Activated naive CD8-positive, alpha-beta T cell treated with anti-CD3 and anti-CD28 coated beads, Interleukin-2, amount 10 ng/mL, durations not matched to agents 7 days and 5 days (primary cell): Measurements from ENCODE around the gene TRAF3. TPM values are rescaled to one million over a fixed set of nuclear protein-coding genes. Genes with fewer than 3 reads are reported as not detected.

Experiments
- ATAC-seq: fragments of 150-1000 bp; cut with Tn5 transposase; one replicate; pipeline ENCODE4 v1.10.0; 2021; ENCODE audit warnings: low read depth, moderate library complexity
- POLR2A ChIA-PET: fragments of 350-600 bp; sonication (Branson Sonifier 250); formaldehyde crosslinking; loops from one replicate; lab custom pipeline; 2021; ENCODE audit warnings: antibody characterized with exemption; lab: Charles Lee
- DNase-seq: peaks from one replicate; pipeline ENCODE4 v3.0.0; 2021
- H3K27ac Mint-ChIP-seq: one replicate; pipeline ENCODE4 v1.8.0; 2022; ENCODE audit warnings: mild to moderate bottlenecking, mixed read lengths
- H3K27me3 Mint-ChIP-seq: one replicate; pipeline ENCODE4 v1.8.0; 2022; ENCODE audit warnings: mild to moderate bottlenecking, moderate library complexity, mixed read lengths
- H3K36me3 Mint-ChIP-seq: one replicate; pipeline ENCODE4 v1.8.0; 2021; ENCODE audit warnings: mild to moderate bottlenecking, mixed read lengths
- H3K4me1 Mint-ChIP-seq: one replicate; pipeline ENCODE4 v1.8.0; 2021; ENCODE audit warnings: mixed read lengths
- H3K4me3 Mint-ChIP-seq: one replicate; pipeline ENCODE4 v1.8.0; 2022; ENCODE audit warnings: mild to moderate bottlenecking, moderate library complexity, mixed read lengths
- H3K9me3 Mint-ChIP-seq: one replicate; pipeline ENCODE4 v1.8.0; 2021; ENCODE audit warnings: mixed read lengths
- total RNA-seq, 2 experiments: library from RNA; stranded (reverse); gene quantifications; one replicate each; pipeline ENCODE4 v1.2.3, GENCODE V29; 2021

Gene TRAF3
- total RNA-seq, 2 experiments from 2014 or later = 31.1 to 32.9 TPM

DNA sequence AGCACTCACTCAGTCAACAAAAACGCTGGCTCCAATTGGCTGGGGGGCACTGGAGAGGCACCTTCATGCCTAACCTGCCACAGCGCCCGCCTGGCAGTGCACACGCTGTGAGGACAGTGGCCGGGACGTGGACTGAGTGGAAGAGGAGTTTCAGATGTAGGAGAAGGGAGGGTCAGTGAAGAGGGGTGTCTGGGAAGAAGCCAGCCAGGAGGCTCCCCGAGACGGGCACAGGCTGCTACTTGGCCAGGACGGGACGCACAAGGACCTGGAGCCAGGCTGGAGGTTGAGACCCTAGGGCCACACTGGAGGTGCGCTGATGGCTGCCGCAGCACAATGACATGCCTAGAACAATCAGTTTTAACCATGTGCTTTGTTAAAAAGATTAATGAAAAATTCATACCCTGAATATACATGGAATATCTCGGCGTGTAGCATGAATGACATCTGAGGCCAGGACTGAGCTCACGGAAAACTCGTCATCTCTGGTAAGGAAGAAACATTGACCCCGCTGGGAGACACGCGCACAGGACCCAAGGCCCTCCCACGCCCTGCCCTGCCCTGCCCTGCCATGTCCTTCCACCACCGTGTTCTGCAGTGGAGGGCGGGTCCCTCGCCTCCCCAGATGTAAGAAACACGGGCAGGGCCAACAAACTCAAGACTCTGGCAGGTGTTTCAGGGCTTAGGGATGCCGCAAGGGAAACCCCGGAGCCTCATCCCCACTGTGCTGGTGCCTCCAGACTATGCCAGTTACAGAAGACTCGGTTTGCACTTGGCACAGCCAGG, 170.3 kb downstream of the TRAF3 start:
- Mint-ChIP-seq H3K27ac (peak overlapping the region; percentile 79), H3K9me3 (no peaks in the 10 kb centered on the region), H3K4me3 (no peak overlapping the region), H3K27me3 (no peaks in the 10 kb centered on the region), H3K4me1 (peaks cover 19% of the 10 kb centered on the region), H3K36me3 (no peaks in the 10 kb centered on the region)
- POLR2A ChIA-PET = interaction anchor here (1.5 kb wide), 1 partner anchor 173 kb away, joined by 3 read pairs; no protein-coding TSS in a partner anchor
- no peak for ATAC-seq
- DNase-seq = no peak

DNA sequence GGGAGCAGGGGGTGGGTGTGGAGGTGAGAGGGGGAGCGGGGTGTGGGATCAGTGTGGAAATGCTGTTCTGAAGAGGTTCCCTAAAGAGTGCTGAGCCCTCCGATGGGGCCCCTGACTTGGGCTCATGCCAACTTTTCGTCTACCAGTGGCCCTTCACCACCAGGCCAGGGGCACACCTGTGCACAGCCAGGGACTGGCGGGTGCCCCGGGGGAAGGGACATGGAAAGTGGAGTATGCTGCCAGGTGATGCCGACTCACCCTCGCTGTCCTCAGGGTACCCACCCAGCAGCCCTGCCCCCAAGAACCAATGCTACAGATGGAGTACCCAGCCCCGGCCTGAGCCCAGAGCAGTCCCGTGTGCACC, 171.4 kb downstream of the TRAF3 start:
- DNase-seq = no peak
- POLR2A ChIA-PET = interaction anchor here (0.7 kb wide), 1 partner anchor 48 kb away, joined by 3 read pairs; no protein-coding TSS in a partner anchor
- no peaks in the 10 kb centered on the region for H3K36me3 Mint-ChIP-seq

DNA sequence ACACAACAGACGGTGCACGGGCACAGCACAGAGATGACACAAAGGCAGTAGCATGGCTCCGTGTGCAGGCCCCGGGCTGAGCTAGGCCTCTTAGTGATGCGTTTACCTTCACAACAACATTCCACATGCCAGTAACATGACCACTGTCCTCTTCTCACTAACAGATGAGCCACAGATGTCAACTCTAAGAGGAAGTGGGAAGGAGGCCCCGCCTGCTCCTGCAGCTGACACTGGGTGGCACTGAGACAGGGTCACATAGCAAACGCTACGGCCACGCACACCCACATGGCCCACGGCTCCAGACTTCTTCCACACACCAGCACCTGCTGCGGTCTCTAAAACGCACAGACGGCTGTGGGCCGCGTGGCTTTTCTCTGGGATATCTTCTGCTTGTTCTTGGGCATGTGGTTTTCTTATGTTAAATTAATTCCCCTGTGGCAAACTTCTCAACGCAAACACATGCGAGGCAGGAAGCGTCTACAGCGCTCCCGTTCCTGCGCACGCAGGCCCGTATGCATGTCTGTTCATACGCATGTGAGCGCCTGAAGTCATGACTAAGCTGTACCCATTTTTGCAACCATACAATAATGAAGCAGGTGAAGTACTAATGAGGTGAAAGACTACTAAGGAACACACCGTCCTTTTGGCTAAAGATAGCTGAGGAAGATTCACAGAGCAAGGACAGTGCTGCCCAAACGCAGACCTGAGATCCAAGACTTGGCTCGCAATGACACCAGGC, 172.0 kb downstream of the TRAF3 start:
- H3K27ac Mint-ChIP-seq = peak overlapping the region; percentile 86
- POLR2A ChIA-PET = interaction anchor here (0.7 to 0.8 kb wide), 2 partner anchors 14 to 48 kb away, joined by 3 to 5 read pairs; no protein-coding TSS in a partner anchor
- no peaks in the 10 kb centered on the region for H3K9me3 Mint-ChIP-seq
- peak overlapping the region; percentile 43 for H3K4me3 Mint-ChIP-seq
- DNase-seq = peak; percentile 63
- H3K27me3 Mint-ChIP-seq = no peaks in the 10 kb centered on the region
- no peaks in the 10 kb centered on the region for H3K36me3 Mint-ChIP-seq
- peaks cover 19% of the 10 kb centered on the region for H3K4me1 Mint-ChIP-seq
- peak; percentile 91 for ATAC-seq

More for the DNA sequence above, 171.4 kb downstream of the TRAF3 start:
- Mint-ChIP-seq H3K9me3 (no peaks in the 10 kb centered on the region), H3K27me3 (no peaks in the 10 kb centered on the region), H3K4me3 (peak overlapping the region; percentile 43), H3K4me1 (peaks cover 19% of the 10 kb centered on the region), H3K27ac (peak overlapping the region; percentile 86)
- no peak for ATAC-seq

DNA sequence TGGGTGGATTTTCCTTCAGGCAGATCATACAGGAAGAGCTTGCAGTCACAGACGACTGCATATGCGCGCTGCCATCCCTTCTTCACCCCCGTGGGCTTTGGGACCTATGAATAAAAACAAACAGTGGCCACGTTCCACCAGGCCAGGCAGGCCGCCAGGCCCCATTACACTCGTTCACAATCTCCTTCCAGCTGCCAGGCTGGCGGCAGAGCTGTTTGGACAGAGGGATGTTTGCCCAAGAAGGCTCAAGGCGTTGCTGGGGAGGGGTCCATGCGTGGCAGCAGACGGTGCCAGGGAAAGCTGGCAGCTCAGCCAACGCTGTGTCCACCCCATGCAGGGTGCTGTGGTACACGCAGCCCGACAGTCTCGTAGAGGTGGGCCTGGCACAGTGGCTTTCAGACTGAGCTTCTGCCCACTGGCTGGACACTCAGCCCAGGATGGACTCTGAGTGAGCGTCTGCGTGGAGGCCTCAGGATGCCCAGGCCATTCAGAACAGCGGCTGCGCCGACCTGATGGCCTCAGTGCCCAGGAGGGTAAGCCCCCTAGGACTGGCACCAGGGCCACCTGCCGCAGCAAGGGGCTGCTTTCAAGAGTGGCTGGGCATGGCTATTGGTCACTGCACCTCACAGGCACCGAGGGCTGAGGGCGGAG, 172.7 kb downstream of the TRAF3 start:
- Mint-ChIP-seq H3K27ac (peak overlapping the region; percentile 86), H3K4me1 (peaks cover 19% of the 10 kb centered on the region), H3K9me3 (no peaks in the 10 kb centered on the region), H3K4me3 (no peak overlapping the region), H3K36me3 (no peaks in the 10 kb centered on the region), H3K27me3 (no peaks in the 10 kb centered on the region)
- no peak for DNase-seq
- POLR2A ChIA-PET = interaction anchor here (0.8 kb wide), 1 partner anchor 15 kb away, joined by 5 read pairs; no protein-coding TSS in a partner anchor
- ATAC-seq = no peak

DNA sequence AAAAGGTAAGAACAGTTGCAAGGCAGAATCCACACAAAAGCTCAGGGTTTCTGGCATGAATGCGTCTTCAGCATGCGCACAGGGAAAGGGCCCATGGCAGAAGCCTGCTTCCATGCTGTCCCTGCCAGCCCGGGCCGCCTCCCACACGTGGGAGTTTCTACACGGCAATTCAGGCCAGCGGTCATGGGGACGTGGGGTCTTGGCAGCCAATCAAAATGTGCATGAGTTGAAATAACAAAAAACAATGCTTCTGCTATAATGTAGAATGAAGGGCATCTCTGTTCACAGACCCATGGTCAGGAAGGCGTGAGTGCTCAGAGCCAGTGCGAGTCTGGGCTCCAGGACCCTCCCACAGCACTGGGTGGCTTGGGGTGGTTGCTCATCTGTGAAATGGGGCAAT, 173.8 kb downstream of the TRAF3 start:
- peaks cover 19% of the 10 kb centered on the region for H3K4me1 Mint-ChIP-seq
- no peaks in the 10 kb centered on the region for H3K36me3 Mint-ChIP-seq
- no peak overlapping the region for H3K4me3 Mint-ChIP-seq
- no peaks in the 10 kb centered on the region for H3K9me3 Mint-ChIP-seq
- no peak for ATAC-seq
- H3K27me3 Mint-ChIP-seq = no peaks in the 10 kb centered on the region
- DNase-seq = no peak
- POLR2A ChIA-PET = no interaction called here
- no peak overlapping the region for H3K27ac Mint-ChIP-seq

DNA sequence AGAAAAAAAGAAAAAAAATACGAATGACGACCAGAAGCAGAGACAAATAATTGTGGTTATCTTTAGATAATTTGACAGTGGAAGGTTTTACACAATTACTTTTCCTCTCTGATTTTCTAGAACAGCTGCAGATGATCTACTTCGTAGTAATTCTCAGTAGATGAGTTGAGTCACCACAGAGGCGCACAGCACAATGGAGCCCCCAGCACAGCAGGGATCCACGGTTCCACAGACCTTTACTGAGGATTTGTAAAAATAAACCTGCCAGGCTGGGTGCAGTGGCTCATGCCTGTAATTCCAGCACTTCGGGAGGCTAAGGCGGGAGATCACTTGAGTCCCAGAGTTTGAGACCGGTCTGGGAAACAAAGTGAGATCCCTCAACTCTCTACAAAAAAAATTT, 174.6 kb downstream of the TRAF3 start:
- no peak overlapping the region for H3K4me3 Mint-ChIP-seq
- no peak overlapping the region for H3K27ac Mint-ChIP-seq
- H3K4me1 Mint-ChIP-seq = peaks cover 15% of the 10 kb centered on the region
- H3K9me3 Mint-ChIP-seq = no peaks in the 10 kb centered on the region
- H3K36me3 Mint-ChIP-seq = no peaks in the 10 kb centered on the region
- POLR2A ChIA-PET = no interaction called here
- ATAC-seq (no peak), DNase-seq (no peak)
- no peaks in the 10 kb centered on the region for H3K27me3 Mint-ChIP-seq

DNA sequence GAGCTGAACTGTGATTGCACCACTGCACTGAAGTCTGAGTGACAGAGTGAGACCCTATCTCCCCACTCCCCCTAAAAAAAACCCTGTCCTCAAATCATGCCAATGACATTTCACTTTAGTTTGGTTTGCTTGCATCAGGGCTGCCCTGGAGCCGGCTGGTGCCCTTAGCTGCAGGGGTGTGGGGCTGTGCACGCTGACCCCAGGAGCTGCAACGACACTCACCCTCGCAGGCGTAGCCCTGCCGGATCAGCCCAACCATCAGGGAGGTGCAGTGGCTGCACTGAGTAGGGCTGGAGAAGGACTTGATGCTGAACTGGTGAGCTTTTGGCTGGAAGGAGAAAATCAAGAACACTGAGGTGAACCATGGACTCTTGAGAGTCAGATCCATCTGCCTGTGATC, 175.0 kb downstream of the TRAF3 start:
- Mint-ChIP-seq H3K4me1 (peaks cover 11% of the 10 kb centered on the region), H3K9me3 (no peaks in the 10 kb centered on the region)

DNA sequence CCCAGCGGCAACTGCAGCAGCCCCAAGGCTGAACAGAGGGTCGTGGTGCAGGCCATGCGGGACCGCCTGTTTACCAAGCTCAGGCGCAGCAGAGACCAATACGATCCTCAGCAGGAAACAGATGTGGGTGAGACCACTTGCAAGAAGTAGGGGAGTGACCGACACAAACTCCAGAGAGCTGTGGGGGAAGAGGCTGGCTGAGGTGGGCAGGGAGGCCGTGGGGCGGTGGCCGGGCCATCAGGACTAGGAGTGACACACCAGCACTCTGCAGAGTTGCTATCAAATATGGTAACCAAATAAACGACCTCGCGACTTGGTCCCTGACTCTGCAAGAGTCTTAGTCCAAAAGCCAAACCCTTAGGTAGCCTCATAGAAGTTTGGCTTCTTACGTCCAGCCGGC, 175.9 kb downstream of the TRAF3 start:
- Mint-ChIP-seq H3K4me1 (peaks cover 10% of the 10 kb centered on the region), H3K27me3 (no peaks in the 10 kb centered on the region), H3K4me3 (no peak overlapping the region), H3K27ac (no peak overlapping the region), H3K9me3 (no peaks in the 10 kb centered on the region), H3K36me3 (no peaks in the 10 kb centered on the region)
- POLR2A ChIA-PET = no interaction called here
- DNase-seq (no peak), ATAC-seq (no peak)

More for the DNA sequence above, 175.0 kb downstream of the TRAF3 start:
- POLR2A ChIA-PET = no interaction called here
- no peaks in the 10 kb centered on the region for H3K36me3 Mint-ChIP-seq
- ATAC-seq = no peak
- no peak overlapping the region for H3K27ac Mint-ChIP-seq
- no peak overlapping the region for H3K4me3 Mint-ChIP-seq
- no peaks in the 10 kb centered on the region for H3K27me3 Mint-ChIP-seq
- DNase-seq = no peak

DNA sequence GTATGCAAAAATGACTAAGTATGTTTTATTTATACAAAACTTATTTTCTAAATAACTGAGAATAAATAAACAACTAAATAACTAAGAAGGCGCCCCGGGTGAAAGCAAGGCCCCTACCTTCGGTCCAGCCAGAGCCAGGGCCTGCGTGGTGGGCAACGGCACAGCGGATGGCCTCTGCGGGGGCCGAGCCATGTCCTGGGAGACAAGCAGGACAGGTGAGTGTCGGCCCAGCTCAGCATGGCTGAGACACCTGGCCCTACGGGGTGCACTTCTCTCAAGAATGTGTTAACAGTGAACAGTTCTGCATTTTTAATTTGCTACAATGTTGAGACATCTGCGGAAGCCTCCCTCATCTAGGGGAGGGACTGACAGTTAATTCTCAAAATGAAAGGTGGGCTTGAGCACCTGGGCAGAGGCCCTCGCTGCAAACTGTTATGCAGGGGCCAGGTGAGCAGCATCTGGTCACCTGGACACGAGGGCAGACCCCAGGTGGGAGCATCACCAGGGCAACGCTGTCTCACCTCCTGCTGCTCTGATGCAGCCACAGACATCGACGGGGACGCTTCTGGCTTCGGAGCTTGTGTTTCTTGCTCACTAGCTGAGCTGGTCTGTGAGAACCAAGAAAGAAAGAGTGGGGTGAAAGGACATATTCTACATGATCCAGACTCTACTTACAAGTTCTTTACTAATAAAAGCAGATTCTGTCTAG, 177.0 kb downstream of the TRAF3 start:
- Mint-ChIP-seq H3K4me1 (peaks cover 4% of the 10 kb centered on the region), H3K9me3 (no peaks in the 10 kb centered on the region), H3K27me3 (no peaks in the 10 kb centered on the region), H3K36me3 (no peaks in the 10 kb centered on the region), H3K27ac (no peak overlapping the region), H3K4me3 (no peak overlapping the region)
- ATAC-seq (no peak), DNase-seq (no peak)
- POLR2A ChIA-PET = no interaction called here

DNA sequence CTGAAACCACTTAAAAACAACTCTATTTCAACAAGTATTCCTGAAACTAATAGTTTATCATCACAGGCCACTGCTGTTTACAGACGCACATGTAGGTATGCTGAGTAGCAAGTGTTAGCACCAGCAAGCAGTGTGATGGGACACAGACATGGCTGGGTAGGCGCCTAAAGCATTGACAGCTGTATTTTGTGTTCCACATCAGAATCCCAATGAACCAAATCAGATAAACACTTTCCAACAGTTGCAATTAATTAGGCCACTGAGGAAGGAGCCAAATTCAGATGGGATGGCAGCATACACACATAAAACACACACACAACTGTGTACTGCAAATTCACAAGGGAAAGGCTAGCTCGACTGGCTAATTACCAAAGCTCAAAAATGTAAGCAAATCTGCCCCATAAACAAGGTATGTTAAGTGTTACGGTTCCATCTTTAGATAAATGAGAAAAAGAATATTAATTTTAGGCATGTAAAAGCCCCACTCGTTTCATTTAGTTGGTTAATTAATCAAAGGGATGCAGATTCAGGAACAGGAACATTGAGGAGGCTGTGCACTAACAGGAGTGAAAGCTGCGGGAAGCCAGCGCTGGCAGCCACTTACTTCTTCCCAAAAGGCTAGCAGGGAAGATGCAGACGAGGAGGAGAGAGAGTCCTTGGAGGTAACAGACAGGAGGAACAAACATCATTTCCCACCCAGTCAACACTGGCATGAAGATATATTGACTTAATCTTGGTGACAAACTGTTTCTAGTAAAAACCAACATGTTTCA, 178.6 kb downstream of the TRAF3 start:
- POLR2A ChIA-PET = no interaction called here
- Mint-ChIP-seq H3K27ac (no peak overlapping the region), H3K4me1 (no peaks in the 10 kb centered on the region), H3K4me3 (no peak overlapping the region), H3K36me3 (no peaks in the 10 kb centered on the region), H3K27me3 (no peaks in the 10 kb centered on the region), H3K9me3 (no peaks in the 10 kb centered on the region)
- no peak for ATAC-seq
- no peak for DNase-seq

DNA sequence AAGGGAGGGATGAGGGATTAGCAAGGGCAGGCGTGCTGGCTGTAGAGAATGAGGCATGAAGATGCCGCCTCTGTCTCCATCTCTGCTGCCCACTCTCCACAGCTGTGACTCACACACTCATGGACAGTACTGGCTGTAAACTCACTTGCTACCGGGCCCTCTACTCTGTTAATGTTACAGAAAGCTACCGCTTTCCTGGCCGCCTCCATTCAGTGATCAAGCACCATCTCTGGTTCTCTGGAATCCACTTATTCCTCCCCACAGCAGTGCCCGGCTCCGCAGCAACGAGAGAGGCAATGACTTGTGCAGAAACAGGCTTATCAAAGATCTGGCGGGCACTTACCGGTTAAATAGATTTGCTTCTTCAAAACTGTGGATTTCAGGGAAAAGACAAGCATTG, 180.0 kb downstream of the TRAF3 start:
- POLR2A ChIA-PET = no interaction called here
- DNase-seq (no peak), ATAC-seq (no peak)
- H3K27ac Mint-ChIP-seq = no peak overlapping the region
- no peaks in the 10 kb centered on the region for H3K36me3 Mint-ChIP-seq
- H3K4me3 Mint-ChIP-seq = no peak overlapping the region
- H3K9me3 Mint-ChIP-seq = no peaks in the 10 kb centered on the region
- no peaks in the 10 kb centered on the region for H3K27me3 Mint-ChIP-seq
- H3K4me1 Mint-ChIP-seq = no peaks in the 10 kb centered on the region

DNA sequence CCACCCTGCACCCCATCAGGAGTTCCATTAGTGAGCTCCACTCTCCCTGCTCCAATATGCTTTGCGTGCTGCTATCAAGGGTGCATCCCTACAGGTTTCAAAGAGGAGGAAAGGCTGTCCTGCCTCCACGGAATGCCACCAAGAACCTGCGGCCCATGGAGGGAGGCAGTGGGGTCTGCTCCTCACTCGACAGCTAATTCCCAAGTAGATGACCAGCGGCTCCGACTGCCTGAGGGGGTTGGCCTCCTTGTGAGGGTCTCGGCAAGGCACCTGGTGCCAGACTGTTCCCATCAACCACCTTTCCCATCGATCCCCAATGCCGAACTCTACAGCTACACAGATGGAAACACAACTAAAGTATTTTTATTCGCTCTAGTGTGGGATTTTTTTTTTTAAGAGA, 181.2 kb downstream of the TRAF3 start:
- Mint-ChIP-seq H3K27ac (no peak overlapping the region), H3K36me3 (no peaks in the 10 kb centered on the region), H3K27me3 (no peaks in the 10 kb centered on the region), H3K4me1 (no peaks in the 10 kb centered on the region), H3K4me3 (no peak overlapping the region), H3K9me3 (no peaks in the 10 kb centered on the region)
- no peak for ATAC-seq
- POLR2A ChIA-PET = no interaction called here
- DNase-seq = no peak
